GM12874 (cell line): ENCODE data around the gene BRD4.

Experiments
- TF ChIP-seq, protein P1 (sequence below): IDR thresholded peaks from 2 replicates; pipeline ENCODE4 v1.5.1; 2011; ENCODE audit warnings: low read depth, mild to moderate bottlenecking, control low read depth, low read length, moderate library complexity; ENCODE audit not compliant: insufficient read depth

BRD4 gene

DNA sequence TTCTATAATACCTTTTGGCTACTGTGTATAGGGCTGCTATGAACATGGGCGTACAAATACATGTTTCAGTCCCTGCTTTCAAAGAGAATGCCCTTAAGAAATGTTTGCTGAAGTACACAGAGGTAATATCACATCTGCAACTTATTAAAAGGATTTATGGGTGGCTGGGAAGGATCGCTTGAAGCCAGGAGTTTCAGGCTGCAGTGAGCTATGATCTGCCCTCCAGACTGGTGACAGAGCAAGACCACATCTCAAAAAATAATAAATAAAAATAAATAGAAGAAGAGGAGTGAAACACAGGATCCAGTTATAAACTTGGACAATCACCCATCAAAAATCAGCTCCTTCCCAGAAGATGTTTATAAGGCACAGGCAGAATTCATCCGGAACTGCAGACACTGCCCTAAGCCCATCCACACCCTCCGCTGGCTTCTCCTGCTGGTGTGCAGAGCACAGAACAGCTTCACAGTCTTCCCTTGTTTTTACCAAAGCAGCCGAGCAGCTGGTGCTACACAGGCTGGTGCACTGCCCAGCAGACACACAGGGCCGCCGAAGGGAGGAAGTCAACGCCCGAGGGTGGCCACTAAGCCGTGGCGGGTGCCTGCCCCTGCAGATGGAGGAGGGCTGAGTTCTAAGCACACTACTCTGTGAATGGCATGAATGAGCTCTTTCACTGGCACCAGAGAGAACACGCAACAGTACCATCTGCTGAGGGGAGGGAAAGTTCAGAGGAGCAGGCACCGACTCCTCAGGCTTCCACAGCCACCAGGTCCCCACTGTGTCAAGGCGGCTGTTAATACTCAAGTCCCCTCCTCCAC, 44.0 kb downstream of the BRD4 start:
- TF ChIP-seq, protein P1, sequence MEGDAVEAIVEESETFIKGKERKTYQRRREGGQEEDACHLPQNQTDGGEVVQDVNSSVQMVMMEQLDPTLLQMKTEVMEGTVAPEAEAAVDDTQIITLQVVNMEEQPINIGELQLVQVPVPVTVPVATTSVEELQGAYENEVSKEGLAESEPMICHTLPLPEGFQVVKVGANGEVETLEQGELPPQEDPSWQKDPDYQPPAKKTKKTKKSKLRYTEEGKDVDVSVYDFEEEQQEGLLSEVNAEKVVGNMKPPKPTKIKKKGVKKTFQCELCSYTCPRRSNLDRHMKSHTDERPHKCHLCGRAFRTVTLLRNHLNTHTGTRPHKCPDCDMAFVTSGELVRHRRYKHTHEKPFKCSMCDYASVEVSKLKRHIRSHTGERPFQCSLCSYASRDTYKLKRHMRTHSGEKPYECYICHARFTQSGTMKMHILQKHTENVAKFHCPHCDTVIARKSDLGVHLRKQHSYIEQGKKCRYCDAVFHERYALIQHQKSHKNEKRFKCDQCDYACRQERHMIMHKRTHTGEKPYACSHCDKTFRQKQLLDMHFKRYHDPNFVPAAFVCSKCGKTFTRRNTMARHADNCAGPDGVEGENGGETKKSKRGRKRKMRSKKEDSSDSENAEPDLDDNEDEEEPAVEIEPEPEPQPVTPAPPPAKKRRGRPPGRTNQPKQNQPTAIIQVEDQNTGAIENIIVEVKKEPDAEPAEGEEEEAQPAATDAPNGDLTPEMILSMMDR: no peak

DNA sequence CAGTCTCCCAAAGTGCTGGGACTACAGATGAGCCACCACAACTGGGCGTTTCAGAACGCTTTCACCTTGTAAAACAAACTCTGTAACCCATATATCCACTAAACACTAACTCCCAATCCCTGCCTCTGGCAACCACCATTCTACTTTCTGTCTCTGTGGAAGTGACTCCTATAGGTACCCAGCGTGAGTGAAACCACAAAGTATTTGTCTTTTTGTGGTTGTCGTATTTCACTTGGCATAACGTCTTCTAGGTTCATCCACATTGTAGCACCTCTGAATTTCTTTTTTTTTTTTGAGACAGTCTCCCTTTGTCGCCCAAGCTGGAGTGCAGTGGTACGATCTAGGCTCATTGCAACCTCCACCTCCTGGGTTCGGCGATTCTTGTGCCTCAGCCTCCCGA, 44.8 kb downstream of the BRD4 start:
- TF ChIP-seq, protein P1: no peak

DNA sequence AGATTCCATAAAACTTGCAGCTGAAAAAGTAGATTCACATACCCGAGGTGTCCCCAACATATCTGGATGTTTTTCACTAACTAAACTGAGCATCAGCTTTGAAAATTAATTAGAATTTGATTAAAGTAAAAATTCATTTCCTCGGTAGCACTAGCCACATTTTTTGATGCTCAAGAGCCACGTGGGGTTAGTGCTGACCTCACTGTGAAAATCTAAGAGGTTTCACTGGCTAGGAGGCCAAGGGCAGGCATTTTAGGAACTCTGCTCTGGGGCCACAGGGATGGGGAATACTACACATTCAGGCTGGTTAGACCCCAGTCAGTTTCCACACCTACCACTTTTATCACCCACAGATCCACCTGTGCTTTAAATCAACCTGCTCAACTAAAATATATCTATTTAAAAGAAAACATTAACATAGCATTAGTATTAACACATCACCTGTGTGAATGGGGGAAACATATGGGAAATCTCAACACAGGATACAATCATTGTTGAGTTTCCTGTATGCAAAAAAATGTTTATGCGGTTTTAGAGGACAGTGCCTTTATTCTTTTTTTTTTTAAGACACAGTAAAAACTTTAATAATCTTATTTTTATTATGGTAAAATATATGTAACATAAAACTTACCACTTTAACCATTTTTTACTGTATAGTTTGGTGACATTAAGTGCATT, 45.5 kb downstream of the BRD4 start:
- TF ChIP-seq, protein P1: no peak

- TF ChIP-seq, protein P1: no peak
These were observed 46.3 kb downstream of the BRD4 start for GRCh38 chr19:15285896-15286591.

DNA sequence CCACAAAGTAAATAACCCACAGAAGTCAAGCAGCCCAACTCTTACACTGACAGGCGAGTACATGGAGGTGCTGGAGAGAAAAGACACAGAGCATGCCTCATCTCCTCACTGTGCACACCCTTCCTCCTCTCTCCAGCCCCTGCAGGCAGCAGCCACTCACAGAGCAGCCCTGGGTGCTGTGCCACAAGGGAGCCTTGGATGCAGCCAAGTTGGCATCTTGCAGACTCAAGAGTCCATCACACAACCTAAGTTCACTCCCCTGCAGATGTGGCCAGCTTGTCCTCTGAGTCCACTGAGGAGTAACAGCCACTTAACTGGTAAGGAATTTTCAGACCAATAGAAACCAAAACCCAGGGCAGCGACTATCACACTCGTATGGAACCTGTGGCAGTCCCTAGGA, 47.4 kb downstream of the BRD4 start:
- TF ChIP-seq, protein P1: no peak

- TF ChIP-seq, protein P1: no peak
These were observed 48.2 kb downstream of the BRD4 start for GRCh38 chr19:15284091-15284490.
